NOMO-1 (cell line): ENCODE data around the gene ITGBL1.

Source experiments
- DNase-seq, 2 experiments: peaks; one replicate each; lab custom pipeline; 2025; ENCODE audit not compliant: unreplicated experiment in 2 of 2; lab: John Stamatoyannopoulos, UW

Gene ITGBL1, protein sequence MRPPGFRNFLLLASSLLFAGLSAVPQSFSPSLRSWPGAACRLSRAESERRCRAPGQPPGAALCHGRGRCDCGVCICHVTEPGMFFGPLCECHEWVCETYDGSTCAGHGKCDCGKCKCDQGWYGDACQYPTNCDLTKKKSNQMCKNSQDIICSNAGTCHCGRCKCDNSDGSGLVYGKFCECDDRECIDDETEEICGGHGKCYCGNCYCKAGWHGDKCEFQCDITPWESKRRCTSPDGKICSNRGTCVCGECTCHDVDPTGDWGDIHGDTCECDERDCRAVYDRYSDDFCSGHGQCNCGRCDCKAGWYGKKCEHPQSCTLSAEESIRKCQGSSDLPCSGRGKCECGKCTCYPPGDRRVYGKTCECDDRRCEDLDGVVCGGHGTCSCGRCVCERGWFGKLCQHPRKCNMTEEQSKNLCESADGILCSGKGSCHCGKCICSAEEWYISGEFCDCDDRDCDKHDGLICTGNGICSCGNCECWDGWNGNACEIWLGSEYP

DNA sequence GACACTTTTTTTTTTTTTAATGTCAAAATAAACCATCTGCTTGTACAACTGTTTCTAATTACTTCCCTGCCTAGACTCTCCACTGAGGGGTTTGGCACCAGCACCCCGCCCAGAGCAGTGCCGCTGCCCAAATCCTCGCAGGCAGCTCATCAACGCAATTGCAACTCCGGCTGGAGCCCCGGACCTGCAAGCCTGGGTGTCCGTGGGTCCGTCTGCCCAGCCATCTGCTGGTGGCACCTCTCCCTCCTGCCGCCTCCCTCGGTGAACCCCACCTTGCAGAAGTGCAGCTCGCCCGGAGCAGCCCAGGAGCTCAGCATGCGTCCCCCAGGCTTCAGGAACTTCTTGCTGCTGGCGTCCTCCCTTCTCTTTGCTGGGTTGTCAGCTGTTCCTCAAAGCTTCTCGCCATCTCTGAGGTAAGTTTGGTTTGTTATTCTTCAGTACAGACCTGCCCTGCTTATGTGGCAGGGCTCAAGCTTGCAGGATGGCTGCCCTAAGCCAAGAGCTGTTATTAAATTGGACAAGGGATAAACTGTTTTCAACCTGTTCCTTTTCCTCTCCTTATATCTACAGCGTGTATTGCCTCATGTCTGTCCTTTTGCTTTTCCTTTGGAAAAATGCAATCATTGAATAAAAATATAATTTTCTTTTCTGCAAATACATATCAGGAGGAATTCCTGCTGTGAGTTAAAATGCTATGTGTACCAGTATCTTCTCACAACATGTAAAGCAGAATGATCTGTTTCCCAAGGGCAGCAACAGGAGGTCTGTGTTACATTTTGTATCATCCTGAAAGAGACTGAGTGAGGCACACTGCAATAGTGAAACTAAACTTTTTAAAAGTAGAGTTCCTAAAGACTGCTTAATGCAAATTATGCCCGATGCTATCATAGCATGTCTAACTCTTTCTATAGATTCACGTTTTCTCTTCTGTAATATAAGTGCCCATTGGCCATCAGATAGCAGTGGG is at the start of gene ITGBL1:
ITGBL1 (plus strand) TSS at position 157 of the 967 bp plus-strand sequence; CDS start at position 316, 159 bp downstream.
- no peak for DNase-seq

DNA sequence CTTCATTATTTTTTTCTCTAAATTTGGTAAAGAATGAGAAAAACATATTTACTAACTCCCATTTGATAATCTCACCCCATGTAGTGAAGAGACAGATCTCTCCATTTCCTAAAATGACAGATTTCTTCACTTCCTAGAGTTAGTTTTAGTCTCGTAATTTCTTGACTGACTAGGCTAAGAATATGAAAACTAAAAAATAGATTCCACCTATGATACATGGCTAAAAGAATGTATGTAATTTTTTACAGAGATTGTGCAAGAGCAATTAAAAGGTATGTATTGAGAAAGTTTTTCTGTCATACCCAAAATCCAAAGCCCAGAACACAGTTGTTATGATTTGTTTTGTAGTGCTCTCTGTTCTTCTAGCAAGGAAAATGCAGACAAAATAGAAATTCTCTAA is 45.7 kb upstream of the ITGBL1 start:
- DNase-seq = no peak

DNA sequence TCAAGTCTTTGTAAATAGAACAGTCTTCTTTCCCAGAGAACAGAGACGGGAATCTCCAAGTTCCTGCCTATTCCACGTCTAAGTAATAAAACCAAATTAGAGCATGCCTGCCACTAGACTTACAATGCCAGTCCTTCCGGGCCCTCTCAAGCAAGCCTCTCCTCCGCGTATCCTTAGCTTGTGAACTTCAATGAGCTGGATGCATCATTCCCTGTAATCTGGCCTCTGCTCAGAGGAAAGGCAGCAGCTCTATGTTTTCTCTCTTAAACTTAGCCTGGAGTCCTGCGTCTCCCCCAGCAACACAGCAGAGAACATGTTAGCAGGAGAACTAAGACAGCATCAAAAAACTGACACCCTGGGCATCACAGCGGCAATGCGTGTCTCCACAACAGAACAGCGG is 44.3 kb upstream of the ITGBL1 start:
- no peak for DNase-seq

DNA sequence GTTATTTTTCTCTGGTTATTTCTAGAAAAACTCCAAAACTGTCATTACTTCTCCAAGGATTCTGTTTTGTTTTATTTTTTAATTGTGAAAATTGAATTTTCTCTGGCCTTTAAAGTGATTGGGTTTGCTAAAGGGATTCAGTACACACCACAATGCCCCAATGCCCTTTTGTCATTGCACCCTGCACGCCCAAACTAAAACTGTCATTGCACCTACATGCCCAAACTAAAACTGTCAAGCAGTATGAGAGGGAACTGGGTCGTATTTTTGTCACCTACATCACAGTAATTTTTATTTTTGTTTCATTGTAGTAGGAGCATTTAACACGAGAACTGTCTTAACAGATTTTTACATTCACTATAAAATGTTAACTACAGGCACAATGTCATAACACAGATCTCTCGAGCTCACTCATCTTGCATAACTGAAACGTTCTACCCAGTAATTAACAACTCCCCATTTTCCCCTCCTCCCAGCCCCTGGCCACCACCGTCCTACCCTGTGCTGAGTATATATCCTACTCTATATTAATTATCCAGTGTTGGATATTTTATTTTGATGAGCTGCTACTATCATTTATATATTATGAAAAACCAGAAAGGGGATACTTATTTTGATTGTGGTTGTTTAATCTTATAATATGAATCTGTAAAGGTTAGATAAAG is 43.4 kb upstream of the ITGBL1 start:
- DNase-seq = no peak

DNA sequence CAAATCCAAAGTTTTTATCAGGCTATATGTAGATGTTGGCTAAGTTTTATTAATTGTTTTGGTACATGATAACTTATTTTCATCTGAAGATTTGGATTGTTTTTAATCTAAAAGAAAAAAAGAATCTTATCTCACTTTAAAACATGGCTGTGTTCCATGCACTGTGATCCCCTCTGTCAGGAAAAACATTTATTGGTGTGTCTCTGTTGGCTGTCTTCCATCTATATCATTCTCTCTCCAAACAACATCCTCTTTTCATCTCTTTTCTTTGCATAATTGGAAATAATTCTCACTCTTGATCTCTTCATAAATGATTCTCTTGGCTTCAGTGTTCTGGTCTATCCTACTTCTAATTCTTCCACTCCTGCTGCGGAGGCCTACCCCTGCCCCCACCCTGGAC is 40.4 kb upstream of the ITGBL1 start:
- no peak for DNase-seq

DNA sequence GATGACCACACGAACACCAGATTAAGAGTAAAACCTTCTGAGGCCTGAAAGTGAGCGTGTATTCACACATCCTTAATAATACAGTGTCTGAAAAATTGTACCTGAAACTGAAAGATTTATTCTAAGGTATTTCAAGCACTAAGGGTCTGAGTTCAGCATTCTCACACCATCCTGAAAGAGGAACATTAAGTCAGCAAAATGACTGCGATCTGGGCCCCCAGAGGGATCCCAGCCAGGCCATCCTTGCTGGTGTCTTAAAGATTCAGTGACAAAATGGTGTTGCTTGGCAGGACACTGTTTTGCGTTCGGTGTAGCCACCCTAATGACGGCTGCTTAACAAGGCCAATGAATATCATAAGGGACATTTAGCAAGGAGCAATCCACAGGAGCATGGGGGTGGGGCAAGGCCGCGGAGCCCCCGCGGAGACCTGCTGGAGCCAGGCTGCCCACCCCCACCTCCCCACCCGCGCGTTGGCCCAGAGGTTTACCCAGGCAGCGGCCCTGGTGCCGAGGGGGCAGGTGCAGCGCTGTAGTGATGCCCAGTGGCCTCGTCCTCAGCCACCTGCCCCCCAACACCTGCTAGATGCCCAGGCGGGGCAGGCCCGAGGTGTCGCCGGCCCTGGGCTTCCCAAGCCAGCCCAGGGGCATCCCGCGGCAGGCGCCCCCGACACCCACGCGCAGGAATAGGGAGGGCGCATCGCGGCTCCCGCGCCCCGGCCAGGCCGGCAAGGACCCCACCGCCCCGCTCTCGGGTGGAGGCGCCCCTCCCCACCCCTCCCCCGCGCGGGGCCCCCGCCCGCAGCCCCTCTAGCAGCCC is 36.9 kb upstream of the ITGBL1 start:
- no peak for DNase-seq

DNA sequence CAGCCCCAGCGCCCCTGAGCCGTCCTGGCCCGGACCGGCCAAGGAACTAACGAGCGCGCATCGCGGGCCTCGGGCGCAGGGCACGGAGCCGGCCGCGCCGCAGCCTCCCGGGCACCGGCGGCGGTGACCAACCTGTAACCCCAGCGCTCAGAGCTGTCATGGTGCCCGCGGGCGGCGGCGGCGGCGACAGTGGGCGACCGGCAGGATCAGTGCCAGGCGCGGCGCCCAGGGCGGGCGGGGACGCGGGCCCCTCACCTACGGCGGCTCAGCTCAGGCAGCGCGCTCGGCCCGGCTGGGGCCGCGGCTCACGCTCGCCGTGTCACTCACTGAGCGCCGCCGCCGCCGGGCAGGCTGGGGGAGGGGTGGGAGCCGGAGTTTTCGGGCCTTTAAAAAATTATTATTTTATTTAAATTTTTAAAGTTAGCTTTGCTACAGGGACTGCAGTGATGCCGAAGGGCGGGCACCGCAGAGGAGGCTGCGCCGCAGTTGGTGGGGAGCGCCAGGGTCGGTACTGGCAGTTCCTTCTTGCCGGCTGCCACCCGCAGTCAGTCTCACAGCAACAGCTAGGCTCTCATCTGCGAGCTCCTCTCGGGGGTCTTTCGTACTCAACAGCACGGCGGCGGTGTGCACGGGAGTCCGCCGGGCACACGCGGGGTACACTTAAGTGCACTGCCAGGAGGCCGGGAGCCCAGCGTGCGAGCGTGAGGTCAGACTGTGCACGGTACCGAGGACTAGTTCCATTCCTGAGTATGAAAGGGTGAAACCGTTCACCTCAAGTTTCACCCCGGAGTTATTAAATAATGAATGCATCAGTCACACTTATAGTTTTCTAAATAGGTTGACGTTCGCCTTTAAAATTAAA is 36.1 kb upstream of the ITGBL1 start, which contains the start of gene NALCN:
NALCN (minus strand) TSS at position 328 of the 862 bp plus-strand sequence. CDS start 17,382 bp downstream, outside the sequence.
- no peak for DNase-seq

DNA sequence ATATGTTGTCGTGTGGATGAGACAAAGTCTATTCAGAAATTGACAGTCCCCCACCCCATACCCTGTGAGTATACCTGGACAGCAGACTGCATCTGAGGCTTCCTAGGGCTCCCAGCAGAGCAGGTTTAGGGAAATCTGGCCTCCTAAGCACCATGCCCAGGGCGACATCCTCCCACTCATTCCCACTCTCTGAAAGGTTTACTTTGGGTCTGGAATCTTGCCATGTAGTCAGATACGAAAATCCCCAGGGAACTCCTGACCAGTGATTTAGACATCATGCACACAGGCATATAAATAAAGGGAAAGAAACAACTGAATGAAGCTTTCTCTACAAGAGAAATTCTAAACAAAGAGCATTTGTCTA is 35.5 kb upstream of the ITGBL1 start:
- DNase-seq = no peak

DNA sequence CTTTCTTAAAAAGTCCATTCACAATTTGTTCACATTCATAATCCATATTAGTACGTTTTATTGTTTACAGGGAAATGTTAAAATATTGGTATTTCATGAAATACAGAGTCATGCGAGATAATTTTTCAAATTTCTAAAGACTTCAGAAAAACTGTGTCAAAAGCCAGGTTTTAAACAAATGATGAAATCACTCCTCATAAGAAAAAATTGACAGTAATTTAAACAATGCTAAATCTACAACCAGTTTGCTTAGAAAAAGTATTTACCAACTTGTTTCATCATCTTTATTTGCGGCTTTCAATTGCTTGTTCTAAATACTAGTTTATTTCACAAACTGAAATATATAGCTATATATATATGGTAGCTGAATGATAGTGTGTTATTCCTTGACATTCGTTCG is 35.0 kb upstream of the ITGBL1 start:
- no peak for DNase-seq

DNA sequence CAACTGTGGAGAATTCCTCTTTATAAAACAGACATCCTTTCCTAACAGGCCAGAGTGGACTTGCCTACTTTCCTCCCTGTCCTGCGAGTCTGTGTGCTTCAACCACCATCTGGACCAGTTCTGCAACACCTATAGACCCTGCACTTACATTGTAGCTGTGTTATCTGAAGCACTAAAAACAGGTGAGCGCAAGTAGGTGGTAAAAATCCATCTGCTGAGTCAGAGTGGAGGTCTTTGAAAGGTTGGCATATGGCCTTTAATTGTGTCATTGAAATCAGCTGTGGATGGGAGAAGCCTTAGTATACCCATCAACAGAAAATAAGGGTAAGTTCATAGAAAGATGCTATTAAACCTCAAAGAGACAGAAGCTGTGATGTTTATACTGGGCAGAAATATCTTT is 28.6 kb upstream of the ITGBL1 start:
- DNase-seq = no peak

DNA sequence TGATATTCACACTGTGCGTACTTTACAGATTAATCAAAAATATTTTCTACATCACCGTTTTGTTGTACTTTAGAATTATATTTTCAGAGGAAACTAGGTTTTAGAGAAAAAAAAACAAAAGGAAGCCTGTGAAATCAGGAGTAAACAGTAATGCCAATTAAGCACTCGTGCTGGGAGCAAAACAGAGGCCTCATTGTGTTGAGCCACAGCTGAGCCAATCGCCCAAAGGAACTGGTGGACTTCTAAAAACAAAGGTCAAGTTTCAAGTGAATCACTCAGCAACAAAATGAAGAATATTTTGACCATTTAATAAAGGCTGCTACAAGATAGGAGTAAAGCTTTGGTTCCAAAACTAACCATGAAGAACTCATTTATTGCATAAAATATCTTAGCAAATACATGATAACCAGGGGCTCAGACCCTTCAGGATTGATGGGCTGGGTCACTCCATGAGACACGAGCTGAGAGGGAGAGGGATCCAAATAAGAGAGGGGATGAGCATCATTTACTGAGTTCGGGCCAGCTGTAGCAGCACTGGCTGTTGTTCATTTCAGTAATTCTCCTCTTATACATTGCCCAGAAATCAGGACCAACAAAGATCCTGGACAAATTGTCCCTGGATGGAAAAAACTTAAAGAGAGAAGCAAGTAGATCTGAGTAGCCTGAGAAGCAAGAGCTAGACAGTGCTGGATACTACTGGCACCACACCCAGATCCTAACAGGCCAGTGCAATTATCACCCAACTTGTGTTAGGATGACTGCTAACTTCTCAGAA is 27.9 kb upstream of the ITGBL1 start:
- DNase-seq = no peak

DNA sequence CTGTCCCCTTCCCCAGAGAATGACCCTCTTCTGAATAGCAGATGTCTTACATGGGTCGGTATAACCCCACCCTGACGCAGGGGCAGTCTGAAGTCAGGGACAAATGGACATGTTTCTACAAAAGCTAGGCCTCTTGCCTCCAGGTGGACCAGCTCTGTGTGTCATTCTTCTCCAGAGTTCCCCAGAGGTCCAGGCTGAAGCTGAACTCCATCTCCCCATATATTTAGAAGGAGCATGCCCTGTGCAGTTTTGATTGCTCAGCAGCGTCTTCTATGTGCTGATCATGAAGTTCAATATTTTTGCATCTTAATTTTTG is 27.4 kb upstream of the ITGBL1 start:
- DNase-seq = no peak

DNA sequence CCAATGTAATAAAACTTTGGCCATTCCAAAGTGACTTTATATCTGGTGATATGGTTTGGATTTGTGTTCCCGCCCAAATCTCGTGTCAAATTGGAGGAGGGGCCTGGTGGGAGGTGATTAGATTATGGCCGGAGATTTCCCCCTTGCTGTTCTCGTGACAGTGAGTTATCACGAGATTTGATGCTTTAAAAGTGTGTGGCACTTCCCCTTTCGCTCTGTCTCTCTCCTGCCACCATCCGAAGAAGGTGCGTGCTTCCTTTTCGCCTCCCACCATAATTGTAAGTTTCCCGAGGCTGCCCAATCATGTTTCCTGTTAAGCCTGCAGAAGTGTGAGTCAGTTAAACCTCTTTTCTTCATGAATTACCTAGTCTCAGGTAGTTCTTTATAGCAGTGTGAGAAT is 26.9 kb upstream of the ITGBL1 start:
- no peak for DNase-seq

DNA sequence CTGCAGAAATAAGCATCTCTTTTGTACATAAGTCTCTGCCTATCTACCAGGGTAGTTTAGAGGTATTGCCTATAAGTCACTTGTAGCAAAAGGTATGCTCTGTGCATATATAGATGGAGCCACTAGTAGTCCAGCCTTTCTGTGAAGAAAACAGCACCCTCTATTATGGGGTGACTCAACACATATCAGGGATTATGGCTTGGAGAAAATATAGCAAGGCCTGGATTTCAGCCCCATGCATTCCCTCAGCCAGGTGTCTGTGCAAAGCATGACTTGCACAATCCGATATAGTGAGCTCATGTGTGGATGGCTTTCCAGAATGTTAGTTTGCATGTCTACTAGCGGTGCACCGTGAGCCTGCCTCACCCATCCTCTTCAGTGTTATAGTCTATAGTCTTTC is 22.7 kb upstream of the ITGBL1 start:
- no peak for DNase-seq

DNA sequence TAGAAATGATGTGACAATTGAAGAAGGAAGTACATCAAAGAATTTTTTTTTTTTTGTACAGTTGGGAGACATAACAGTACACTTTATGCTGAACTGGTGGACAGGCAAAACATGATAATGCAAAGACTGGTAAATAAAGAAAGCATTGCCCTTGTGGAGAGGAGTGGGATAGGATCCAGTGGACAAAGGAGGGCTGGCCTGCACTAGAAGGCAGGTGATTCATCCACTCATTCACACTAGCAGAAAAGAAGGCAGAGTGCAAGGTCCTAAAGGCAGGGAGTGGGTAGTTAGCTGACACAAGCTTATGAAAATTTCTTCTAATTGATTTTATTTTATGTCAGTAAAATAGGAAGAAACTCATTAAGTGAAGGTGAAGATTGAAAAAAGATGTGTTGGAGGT is 18.6 kb upstream of the ITGBL1 start:
- no peak for DNase-seq

DNA sequence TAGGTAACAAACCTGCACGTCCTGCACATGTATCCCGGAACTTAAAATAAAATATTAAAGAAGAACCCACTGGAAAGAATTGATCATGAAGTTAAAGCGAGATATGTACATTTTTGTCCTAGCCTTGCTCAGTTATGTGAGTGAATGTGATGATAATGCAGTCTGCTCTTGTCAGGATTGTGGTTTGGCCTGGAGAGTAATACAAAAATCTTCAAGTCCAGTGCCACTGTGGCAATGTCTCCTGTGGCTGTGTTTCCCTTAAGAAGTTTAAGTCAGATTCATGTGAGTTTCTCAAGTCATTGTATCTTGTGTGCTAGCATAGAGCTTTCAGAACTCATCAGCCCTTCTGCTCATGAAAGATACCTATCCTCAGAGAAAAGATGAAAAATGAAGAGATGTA is 18.0 kb upstream of the ITGBL1 start:
- DNase-seq = no peak

DNA sequence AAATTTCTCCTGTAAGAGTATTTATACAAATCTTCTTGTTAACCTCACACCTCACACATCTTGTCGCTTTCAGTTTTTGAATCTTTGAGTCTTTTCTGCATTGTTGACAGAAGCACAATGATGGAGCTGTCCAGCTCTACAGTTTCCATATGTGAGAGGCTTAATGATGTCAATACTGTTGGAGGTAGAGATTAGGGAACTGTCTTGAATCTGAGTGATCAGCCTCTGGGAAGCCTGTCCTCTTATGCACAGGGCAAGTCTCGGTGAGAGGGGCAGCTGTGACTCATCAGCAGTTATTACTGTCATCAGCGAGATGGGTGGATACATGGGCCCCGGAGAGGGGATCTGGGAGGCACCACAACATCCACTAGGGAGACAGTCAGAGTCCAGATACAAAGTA is 4.6 kb upstream of the ITGBL1 start:
- DNase-seq = no peak
